ENCODE data around the gene QDPR. TPM values are rescaled to one million over a fixed set of nuclear protein-coding genes. Genes with fewer than 3 reads are reported as not detected.

QDPR gene
- total and polyA plus RNA-seq, 4 donors, result 23.4 to 45.4 (median 31.4) TPM

DNA sequence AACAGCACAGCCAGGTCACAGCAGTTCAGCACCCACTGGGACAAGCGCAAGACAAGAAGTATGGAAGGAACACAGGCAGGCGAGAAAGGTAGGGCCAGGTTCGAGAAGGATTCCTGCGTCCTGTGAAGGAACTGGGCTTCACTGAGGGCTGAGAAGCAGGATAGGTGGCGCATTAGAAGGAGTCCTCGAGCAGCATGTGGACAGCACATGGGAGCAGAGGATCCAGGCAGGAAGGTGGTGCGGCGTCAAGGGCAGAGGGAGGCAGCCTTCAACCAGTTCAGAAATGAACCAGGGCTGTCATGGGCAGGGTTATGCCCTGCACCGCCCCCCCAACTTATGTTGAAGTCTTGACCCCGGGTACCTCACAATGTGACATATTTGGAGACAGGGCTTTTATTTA, 34.3 kb upstream of the QDPR start:
- Histone ChIP-seq H3K9ac (ENCODE audit: insufficient read depth in 1 of 2, low read length in 2 of 2) (no peak overlapping the region), H3K36me3 (ENCODE audit: control insufficient read depth in 4 of 4, insufficient read depth in 4 of 4, low read length in 4 of 4) (no peaks in the 10 kb centered on the region), H3K27me3 (ENCODE audit: control insufficient read depth in 3 of 3, insufficient read depth in 3 of 3, low read length in 2 of 3) (no peaks in the 10 kb centered on the region), H3K9me3 (ENCODE audit: control insufficient read depth in 4 of 4, insufficient read depth in 3 of 4, low read length in 3 of 4) (no peaks in the 10 kb centered on the region), H3K27ac (ENCODE audit: low read depth in 1 of 2, low read length in 1 of 2) (no peak overlapping the region), H3K4me3 (no peak overlapping the region), H3K4me1 (ENCODE audit: control insufficient read depth in 5 of 5, insufficient read depth in 5 of 5, low read length in 5 of 5) (peaks cover 0 to 2% (median 0%) of the 10 kb centered on the region in 5 donors)
- ATAC-seq (ENCODE audit: insufficient read depth, low FRiP score) (no peak), DNase-seq (no peak)
- 85 to 93% methylated on average over 10 of the region's 10 CpGs for WGBS, 2 donors
- no peak for TF ChIP-seq CTCF (IDR thresholded peaks at IDR 0.05; ENCODE audit: control extremely low read depth, extremely low read depth)

DNA sequence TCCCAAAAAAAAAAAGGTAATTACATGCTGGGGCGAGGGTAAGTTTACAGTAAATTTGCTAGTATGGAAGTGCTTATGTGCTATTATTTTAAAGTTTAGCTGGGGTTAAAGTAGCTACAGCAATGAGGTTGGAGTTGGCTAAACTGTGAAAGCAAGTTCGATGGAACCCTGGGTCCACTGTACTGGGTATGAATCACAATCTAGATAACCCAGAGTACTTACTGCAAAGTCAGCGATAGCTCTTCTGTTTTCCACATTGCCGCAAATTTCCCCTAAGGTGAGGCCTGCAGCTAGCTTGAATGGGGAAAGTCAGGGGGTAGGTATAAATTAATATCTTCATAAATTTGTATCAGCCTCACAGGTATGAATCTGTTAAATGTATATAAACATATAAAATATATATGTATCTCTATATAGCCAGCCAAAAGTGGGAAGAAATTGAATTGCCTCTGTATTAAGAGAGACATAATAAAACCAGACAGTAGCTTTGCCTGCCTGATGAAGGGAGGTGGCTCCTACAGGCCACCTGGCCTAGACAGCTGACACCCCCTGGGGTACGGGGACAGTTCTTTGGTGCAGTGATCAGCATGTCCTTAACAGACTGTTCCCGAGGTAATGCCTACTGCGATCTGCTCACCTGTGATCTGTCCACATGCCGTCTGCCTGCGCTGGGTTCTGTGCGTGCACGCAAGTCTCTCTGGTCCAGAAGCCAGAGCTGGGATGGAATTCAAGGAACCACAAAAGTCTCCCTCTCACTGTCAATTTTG, 33.7 kb upstream of the QDPR start:
- Histone ChIP-seq H3K4me3 (no peak overlapping the region), H3K4me1 (ENCODE audit: control insufficient read depth in 5 of 5, insufficient read depth in 5 of 5, low read length in 5 of 5) (peaks cover 0 to 2% (median 0%) of the 10 kb centered on the region in 5 donors), H3K9me3 (ENCODE audit: control insufficient read depth in 4 of 4, insufficient read depth in 3 of 4, low read length in 3 of 4) (no peaks in the 10 kb centered on the region), H3K9ac (ENCODE audit: insufficient read depth in 1 of 2, low read length in 2 of 2) (no peak overlapping the region), H3K36me3 (ENCODE audit: control insufficient read depth in 4 of 4, insufficient read depth in 4 of 4, low read length in 4 of 4) (no peaks in the 10 kb centered on the region), H3K27me3 (ENCODE audit: control insufficient read depth in 3 of 3, insufficient read depth in 3 of 3, low read length in 2 of 3) (no peaks in the 10 kb centered on the region), H3K27ac (ENCODE audit: low read depth in 1 of 2, low read length in 1 of 2) (no peak overlapping the region)
- no peak for TF ChIP-seq CTCF (IDR thresholded peaks at IDR 0.05; ENCODE audit: control extremely low read depth, extremely low read depth)
- ATAC-seq (ENCODE audit: insufficient read depth, low FRiP score) (no peak), DNase-seq (no peak)
- WGBS, 2 donors, result 74 to 81% methylated on average over 11 of the region's 11 CpGs

DNA sequence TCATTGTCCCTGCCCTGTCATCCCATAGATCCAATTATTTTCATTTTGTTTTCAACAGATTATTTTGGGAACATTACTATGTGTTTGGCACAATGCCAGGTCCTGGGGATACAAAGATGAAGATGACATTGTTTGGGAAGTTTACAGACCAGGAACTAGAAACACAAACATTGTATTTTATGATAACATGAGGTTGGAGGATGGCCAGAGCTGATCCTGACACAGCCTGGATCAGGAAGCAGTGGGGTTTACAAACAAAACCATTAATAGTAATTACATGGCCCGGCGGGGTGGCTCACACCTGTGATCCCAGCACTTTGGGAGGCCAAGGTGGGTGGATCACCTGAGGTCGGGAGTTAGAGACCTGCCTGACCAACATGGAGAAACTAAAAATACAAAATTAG, 32.9 kb upstream of the QDPR start:
- DNase-seq, result peak in 2 of 3 donors; percentile 54 to 64
- Histone ChIP-seq H3K36me3 (ENCODE audit: control insufficient read depth in 4 of 4, insufficient read depth in 4 of 4, low read length in 4 of 4) (no peaks in the 10 kb centered on the region), H3K4me1 (ENCODE audit: control insufficient read depth in 5 of 5, insufficient read depth in 5 of 5, low read length in 5 of 5) (peaks cover 0 to 2% (median 0%) of the 10 kb centered on the region in 5 donors), H3K9me3 (ENCODE audit: control insufficient read depth in 4 of 4, insufficient read depth in 3 of 4, low read length in 3 of 4) (no peaks in the 10 kb centered on the region), H3K27me3 (ENCODE audit: control insufficient read depth in 3 of 3, insufficient read depth in 3 of 3, low read length in 2 of 3) (no peaks in the 10 kb centered on the region), H3K27ac (ENCODE audit: low read depth in 1 of 2, low read length in 1 of 2) (no peak overlapping the region), H3K9ac (ENCODE audit: insufficient read depth in 1 of 2, low read length in 2 of 2) (no peak overlapping the region), H3K4me3 (no peak overlapping the region)
- TF ChIP-seq CTCF (IDR thresholded peaks at IDR 0.05; ENCODE audit: control extremely low read depth, extremely low read depth), result no peak
- no peak for ATAC-seq (ENCODE audit: insufficient read depth, low FRiP score)
- WGBS, 2 donors, result 46 to 51% methylated on average over 3 of the region's 3 CpGs
